Activated naive CD4-positive, alpha-beta T cell treated with anti-CD3 and anti-CD28 coated beads, Interleukin-2, amount 50 U/mL, for 24 hours (primary cell): ENCODE data around the gene CATSPERZ.

Experiments used
- H3K27ac Mint-ChIP-seq: one replicate; pipeline ENCODE4 v1.8.0; 2021; ENCODE audit warnings: mild to moderate bottlenecking, mixed read lengths
- H3K27me3 Mint-ChIP-seq: one replicate; pipeline ENCODE4 v1.8.0; 2021; ENCODE audit warnings: mixed read lengths
- H3K36me3 Mint-ChIP-seq: one replicate; pipeline ENCODE4 v1.8.0; 2021; ENCODE audit warnings: mixed read lengths
- H3K4me1 Mint-ChIP-seq: one replicate; pipeline ENCODE4 v1.8.0; 2021; ENCODE audit warnings: mixed read lengths
- H3K4me3 Mint-ChIP-seq: one replicate; pipeline ENCODE4 v1.8.0; 2021; ENCODE audit warnings: mild to moderate bottlenecking, mixed read lengths
- H3K9me3 Mint-ChIP-seq: one replicate; pipeline ENCODE4 v1.8.0; 2021; ENCODE audit warnings: mixed read lengths

Gene CATSPERZ

DNA sequence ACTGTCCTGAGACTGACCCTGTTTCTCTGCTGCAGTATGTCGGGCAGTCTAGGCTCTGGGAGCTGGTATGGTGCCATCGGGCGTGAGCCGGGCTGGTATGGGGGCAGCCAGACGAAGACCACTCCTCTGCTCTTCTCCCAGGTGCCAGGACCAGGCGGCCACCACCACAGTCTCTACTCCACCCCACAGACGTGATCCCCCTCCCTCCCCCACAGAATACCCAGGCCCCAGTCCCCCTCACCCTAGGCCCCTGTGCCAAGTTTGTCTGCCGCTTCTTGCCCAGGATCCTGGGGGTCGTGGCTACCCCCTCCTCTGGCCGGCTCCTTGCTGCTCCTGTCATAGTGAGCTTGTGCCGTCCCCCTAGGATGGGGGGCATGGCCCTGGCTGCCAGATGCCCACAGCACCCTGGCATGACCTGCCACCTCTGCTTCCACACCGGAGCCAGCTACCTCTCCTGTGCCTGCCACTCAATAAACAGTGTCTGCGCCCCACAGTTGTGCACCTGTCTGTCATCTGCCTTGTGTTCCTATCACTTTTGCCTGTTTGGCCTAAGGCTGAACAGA is 11.1 kb upstream of the CATSPERZ start:
- no peaks in the 10 kb centered on the region for H3K9me3 Mint-ChIP-seq
- peaks cover 2% of the 10 kb centered on the region for H3K36me3 Mint-ChIP-seq
- H3K27me3 Mint-ChIP-seq, result peaks cover 15% of the 10 kb centered on the region
- H3K4me3 Mint-ChIP-seq, result no peak overlapping the region
- peaks cover 13% of the 10 kb centered on the region for H3K4me1 Mint-ChIP-seq
- H3K27ac Mint-ChIP-seq, result peak overlapping the region; percentile 35

DNA sequence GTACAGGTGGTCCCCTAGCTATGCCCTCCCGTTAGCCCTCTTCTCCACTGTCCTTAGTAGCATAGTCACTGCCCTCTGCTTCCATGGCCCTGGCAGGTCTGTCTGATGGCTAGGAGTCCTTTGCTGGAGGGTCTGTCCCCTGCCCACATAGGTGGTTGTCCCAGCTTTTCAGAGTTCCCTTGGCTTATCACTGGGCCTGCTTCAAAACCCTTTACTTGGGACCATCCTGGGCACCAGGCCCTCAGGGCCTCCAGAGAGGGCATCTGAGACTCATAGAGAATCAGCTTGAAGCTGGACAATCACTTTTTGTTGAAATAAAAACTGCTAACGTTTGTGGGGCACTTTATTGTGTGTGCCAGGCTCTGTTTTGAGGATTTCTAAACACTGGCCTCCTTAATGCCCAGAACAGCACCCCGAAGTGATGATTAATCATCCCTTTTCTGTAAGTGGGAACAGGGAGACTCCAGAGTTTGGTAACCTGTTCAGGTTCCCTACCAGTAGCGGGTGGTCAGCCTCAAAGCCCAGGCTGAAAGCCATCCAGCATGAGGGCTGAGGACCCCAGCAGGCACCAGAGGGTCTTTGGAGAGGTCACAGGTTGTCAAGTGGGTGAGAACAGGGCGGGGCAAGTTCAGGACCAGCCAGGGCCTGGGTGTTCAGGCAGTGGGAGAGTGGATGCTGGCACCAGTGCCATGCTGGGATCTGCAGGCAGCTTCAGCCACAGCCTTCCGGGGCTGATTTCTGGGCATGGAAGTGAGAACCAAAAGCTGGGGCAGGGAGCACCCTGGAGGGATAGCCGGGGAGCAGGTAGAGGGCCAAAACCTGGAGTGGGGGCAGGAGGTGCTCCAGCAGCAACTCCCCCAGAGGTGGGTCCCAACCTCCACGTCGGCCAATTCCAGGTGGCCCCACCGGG is 9.6 kb upstream of the CATSPERZ start:
- Mint-ChIP-seq H3K27ac (peak overlapping the region; percentile 30), H3K36me3 (peaks cover 2% of the 10 kb centered on the region), H3K27me3 (peaks cover 21% of the 10 kb centered on the region), H3K4me1 (peaks cover 13% of the 10 kb centered on the region), H3K4me3 (peak overlapping the region; percentile 77), H3K9me3 (no peaks in the 10 kb centered on the region)

- Mint-ChIP-seq H3K27me3 (peaks cover 24% of the 10 kb centered on the region), H3K4me1 (peaks cover 12% of the 10 kb centered on the region), H3K27ac (peak within 1 kb of the TSS; percentile 30), H3K4me3 (peak within 1 kb of the TSS; percentile 77), H3K9me3 (no peaks in the 10 kb centered on the region), H3K36me3 (peaks cover 2% of the 10 kb centered on the region)
These were observed 8.9 kb upstream of the CATSPERZ start, which contains the start of gene KCNK4 for GRCh38 chr11:64291262-64291751. Gene KCNK4 (plus strand): TSS chr11:64291302. CDS start chr11:64293019, 1,717 bp downstream.

GRCh38 chr11:64291752-64292459 is 8.3 kb upstream of the CATSPERZ start:
- H3K27ac Mint-ChIP-seq, result no peak overlapping the region
- H3K9me3 Mint-ChIP-seq, result no peaks in the 10 kb centered on the region
- H3K27me3 Mint-ChIP-seq, result peaks cover 29% of the 10 kb centered on the region
- H3K4me3 Mint-ChIP-seq, result no peak overlapping the region
- peaks cover 6% of the 10 kb centered on the region for H3K4me1 Mint-ChIP-seq
- H3K36me3 Mint-ChIP-seq, result peaks cover 2% of the 10 kb centered on the region

DNA sequence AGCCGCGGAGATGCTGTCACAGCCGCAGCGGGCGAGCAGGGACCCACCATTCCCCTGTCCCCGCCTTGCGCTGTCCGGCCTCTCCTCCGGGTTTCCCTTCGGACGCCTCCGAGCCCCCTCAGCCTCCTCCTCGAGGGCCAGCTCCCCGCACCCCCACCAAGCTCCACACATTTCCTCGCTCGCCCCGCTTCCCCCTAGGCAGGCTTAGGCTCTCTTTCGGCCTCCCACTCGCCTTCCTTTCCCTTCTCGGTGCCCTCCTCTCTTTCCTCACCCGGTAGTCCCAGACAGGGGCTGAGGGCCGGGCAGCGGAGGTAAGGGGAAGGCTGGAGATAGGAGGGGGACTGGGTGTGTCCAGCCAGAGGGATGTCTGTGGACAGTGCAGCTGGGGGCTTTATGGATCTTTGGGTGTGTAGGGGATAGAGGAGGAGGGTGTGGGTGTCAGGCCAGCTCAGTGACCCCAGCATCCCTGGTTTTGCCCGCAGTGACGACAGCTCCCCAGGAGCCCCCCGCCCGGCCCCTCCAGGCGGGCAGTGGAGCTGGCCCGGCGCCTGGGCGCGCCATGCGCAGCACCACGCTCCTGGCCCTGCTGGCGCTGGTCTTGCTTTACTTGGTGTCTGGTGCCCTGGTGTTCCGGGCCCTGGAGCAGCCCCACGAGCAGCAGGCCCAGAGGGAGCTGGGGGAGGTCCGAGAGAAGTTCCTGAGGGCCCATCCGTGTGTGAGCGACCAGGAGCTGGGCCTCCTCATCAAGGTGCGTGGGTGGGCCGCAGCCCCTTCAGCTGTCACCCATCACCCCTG is 7.5 kb upstream of the CATSPERZ start:
- Mint-ChIP-seq H3K9me3 (no peaks in the 10 kb centered on the region), H3K36me3 (peaks cover 2% of the 10 kb centered on the region), H3K27me3 (peaks cover 33% of the 10 kb centered on the region), H3K27ac (no peak overlapping the region), H3K4me1 (peaks cover 7% of the 10 kb centered on the region), H3K4me3 (peak overlapping the region; percentile 64)

- H3K4me3 Mint-ChIP-seq, result no peak overlapping the region
- H3K4me1 Mint-ChIP-seq, result peaks cover 12% of the 10 kb centered on the region
- H3K9me3 Mint-ChIP-seq, result no peaks in the 10 kb centered on the region
- H3K27ac Mint-ChIP-seq, result peak overlapping the region; percentile 20
- peaks cover 41% of the 10 kb centered on the region for H3K27me3 Mint-ChIP-seq
- peaks cover 2% of the 10 kb centered on the region for H3K36me3 Mint-ChIP-seq
These were observed 5.4 kb upstream of the CATSPERZ start for GRCh38 chr11:64294774-64295173.

- Mint-ChIP-seq H3K27me3 (peaks cover 42% of the 10 kb centered on the region), H3K9me3 (no peaks in the 10 kb centered on the region), H3K36me3 (no peaks in the 10 kb centered on the region), H3K4me3 (no peak overlapping the region), H3K4me1 (peaks cover 16% of the 10 kb centered on the region), H3K27ac (no peak overlapping the region)
These were observed 4.4 kb upstream of the CATSPERZ start for GRCh38 chr11:64295760-64296159.

DNA sequence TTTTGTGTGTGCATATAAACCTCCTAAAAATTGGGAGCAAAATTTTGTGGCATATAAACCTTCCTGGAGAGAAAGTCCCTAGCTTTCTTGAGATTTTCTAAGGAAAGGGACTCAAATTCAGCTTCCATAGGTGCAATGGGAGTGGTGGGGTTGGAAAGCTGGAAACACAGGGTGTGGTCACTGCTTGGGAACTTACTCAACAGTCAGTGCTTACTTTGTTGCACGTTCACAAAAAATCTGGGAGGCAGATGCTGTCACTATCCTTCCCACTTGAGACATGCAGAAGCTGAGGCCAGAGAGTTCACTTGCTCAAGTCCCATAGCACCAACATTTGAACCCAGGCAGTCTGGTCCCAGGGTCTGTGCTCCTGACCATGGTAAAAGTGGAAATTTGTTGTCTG is 3.9 kb upstream of the CATSPERZ start:
- H3K4me3 Mint-ChIP-seq, result no peak overlapping the region
- H3K27me3 Mint-ChIP-seq, result peaks cover 43% of the 10 kb centered on the region
- no peak overlapping the region for H3K27ac Mint-ChIP-seq
- no peaks in the 10 kb centered on the region for H3K36me3 Mint-ChIP-seq
- no peaks in the 10 kb centered on the region for H3K9me3 Mint-ChIP-seq
- H3K4me1 Mint-ChIP-seq, result peaks cover 17% of the 10 kb centered on the region

DNA sequence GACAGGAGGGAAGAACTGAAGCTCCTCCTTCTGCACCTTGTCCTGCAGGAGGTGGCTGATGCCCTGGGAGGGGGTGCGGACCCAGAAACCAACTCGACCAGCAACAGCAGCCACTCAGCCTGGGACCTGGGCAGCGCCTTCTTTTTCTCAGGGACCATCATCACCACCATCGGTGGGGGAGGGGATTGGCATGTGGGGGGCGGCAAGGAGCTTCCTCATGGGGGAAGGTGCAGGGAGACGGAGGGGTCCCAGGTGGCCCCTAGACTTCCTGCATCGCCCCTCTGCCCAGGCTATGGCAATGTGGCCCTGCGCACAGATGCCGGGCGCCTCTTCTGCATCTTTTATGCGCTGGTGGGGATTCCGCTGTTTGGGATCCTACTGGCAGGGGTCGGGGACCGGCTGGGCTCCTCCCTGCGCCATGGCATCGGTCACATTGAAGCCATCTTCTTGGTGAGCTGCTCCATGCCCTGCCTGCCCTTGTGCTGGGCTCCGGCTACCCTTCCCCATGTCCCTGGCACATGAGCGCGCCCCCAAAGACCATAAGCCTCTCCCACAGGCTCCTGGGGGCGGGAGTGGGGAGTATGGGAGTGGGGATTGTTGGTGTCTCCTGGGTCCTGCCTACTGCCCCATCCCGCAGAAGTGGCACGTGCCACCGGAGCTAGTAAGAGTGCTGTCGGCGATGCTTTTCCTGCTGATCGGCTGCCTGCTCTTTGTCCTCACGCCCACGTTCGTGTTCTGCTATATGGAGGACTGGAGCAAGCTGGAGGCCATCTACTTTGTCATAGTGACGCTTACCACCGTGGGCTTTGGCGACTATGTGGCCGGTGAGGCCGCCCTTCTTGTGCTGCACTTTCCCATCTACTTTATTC is 3.1 kb upstream of the CATSPERZ start:
- H3K9me3 Mint-ChIP-seq, result no peaks in the 10 kb centered on the region
- H3K4me1 Mint-ChIP-seq, result peaks cover 17% of the 10 kb centered on the region
- H3K4me3 Mint-ChIP-seq, result no peak overlapping the region
- no peaks in the 10 kb centered on the region for H3K36me3 Mint-ChIP-seq
- peaks cover 43% of the 10 kb centered on the region for H3K27me3 Mint-ChIP-seq
- no peak overlapping the region for H3K27ac Mint-ChIP-seq

GRCh38 chr11:64297699-64298358 is 2.3 kb upstream of the CATSPERZ start:
- Mint-ChIP-seq H3K27ac (no peak overlapping the region), H3K36me3 (no peaks in the 10 kb centered on the region), H3K9me3 (no peaks in the 10 kb centered on the region), H3K4me1 (peaks cover 17% of the 10 kb centered on the region), H3K27me3 (peaks cover 41% of the 10 kb centered on the region), H3K4me3 (no peak overlapping the region)

DNA sequence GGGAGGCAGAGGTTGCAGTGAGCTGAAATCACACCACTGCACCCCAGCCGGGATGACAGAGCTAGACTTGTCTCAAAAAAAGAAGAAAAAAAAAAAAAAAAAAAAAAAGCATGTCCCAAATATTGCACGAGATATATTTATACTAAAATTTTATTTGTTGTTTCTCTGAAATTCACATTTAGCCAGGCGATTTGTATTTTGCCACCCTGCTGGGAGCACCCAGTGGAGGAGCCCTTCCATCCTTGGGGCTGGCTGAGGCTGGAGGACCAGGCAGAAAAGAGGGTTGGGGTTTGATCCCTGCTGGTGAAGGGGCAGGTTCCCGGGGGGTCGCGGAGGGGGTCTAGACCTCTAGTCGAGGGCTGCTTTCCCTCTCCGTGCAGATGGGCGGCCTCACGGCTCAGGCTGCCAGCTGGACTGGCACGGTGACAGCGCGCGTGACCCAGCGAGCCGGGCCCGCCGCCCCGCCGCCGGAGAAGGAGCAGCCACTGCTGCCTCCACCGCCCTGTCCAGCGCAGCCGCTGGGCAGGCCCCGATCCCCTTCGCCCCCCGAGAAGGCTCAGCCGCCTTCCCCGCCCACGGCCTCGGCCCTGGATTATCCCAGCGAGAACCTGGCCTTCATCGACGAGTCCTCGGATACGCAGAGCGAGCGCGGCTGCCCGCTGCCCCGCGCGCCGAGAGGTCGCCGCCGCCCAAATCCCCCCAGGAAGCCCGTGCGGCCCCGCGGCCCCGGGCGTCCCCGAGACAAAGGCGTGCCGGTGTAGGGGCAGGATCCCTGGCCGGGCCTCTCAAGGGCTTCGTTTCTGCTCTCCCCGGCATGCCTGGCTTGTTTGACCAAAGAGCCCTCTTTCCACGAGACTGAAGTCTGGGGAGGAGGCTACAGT is 952 bp upstream of the CATSPERZ start:
- H3K36me3 Mint-ChIP-seq, result no peaks in the 10 kb centered on the region
- H3K27ac Mint-ChIP-seq, result no peak overlapping the region
- peak overlapping the region; percentile 31 for H3K4me3 Mint-ChIP-seq
- H3K9me3 Mint-ChIP-seq, result no peaks in the 10 kb centered on the region
- H3K4me1 Mint-ChIP-seq, result peaks cover 21% of the 10 kb centered on the region
- peaks cover 33% of the 10 kb centered on the region for H3K27me3 Mint-ChIP-seq

- H3K9me3 Mint-ChIP-seq, result no peaks in the 10 kb centered on the region
- H3K4me1 Mint-ChIP-seq, result peaks cover 31% of the 10 kb centered on the region
- H3K27me3 Mint-ChIP-seq, result peaks cover 11% of the 10 kb centered on the region
- peak overlapping the region; percentile 30 for H3K27ac Mint-ChIP-seq
- H3K36me3 Mint-ChIP-seq, result peaks cover 5% of the 10 kb centered on the region
- peak overlapping the region; percentile 91 for H3K4me3 Mint-ChIP-seq
These were observed 3.2 kb downstream of the CATSPERZ start for GRCh38 chr11:64303109-64304031.
